Neural cell (in vitro differentiated cells): ENCODE measurements around the gene DHRS12. TPM values are rescaled to one million over a fixed set of nuclear protein-coding genes. Genes with fewer than 3 reads are reported as not detected.

ENCODE experiments used
- H2AFZ ChIP-seq: fragments of 200-600, 300-800 bp; sonication (generic), shearing (Covaris generic); 2 replicates; pipeline ENCODE4 v1.6.0; 2014; ENCODE audit warnings: low read depth, mild to moderate bottlenecking, antibody characterized with exemption, low read length, moderate library complexity
- H3F3A ChIP-seq: fragments of 200-600 bp; shearing (Covaris generic); 2 replicates; pipeline ENCODE4 v1.6.1; 2016; ENCODE audit warnings: mild to moderate bottlenecking, moderate library complexity, mixed read lengths, antibody characterized with exemption, low read length; ENCODE audit not compliant: insufficient read depth, poor library complexity, severe bottlenecking
- H3K27ac ChIP-seq: fragments of 200-600, 300-800 bp; sonication (generic), shearing (Covaris generic); 2 replicates; pipeline ENCODE4 v1.5.1; 2014; ENCODE audit warnings: mild to moderate bottlenecking, low read length, moderate library complexity
- H3K27me3 ChIP-seq: fragments of 300-800, 200-600 bp; sonication (generic), shearing (Covaris generic); 2 replicates; pipeline ENCODE4 v1.6.0; 2014; ENCODE audit warnings: mild to moderate bottlenecking, low read depth, low read length, moderate library complexity; ENCODE audit not compliant: insufficient read depth
- H3K36me3 ChIP-seq: fragments of 300-800, 200-600 bp; sonication (generic), shearing (Covaris generic); 2 replicates; pipeline ENCODE4 v1.5.1; 2014; ENCODE audit warnings: mild to moderate bottlenecking, antibody characterized with exemption, low read length, moderate library complexity; ENCODE audit not compliant: insufficient read depth
- H3K4me2 ChIP-seq: fragments of 300-800, 200-600 bp; sonication (generic), shearing (Covaris generic); 2 replicates; pipeline ENCODE4 v1.6.0; 2014; ENCODE audit warnings: mild to moderate bottlenecking, low read length
- H3K4me3 ChIP-seq: fragments of 300-800, 200-600 bp; sonication (generic), shearing (Covaris generic); 2 replicates; pipeline ENCODE4 v1.5.1; 2014; ENCODE audit warnings: mild to moderate bottlenecking, low read length, moderate library complexity
- H3K79me2 ChIP-seq: fragments of 200-600 bp; shearing (Covaris generic); replicated peaks from 2 replicates; pipeline ENCODE4 v1.6.0; 2014; ENCODE audit warnings: mild to moderate bottlenecking, low read length, moderate library complexity; ENCODE audit not compliant: insufficient read depth
- H3K9ac ChIP-seq: fragments of 300-800, 200-600 bp; sonication (generic), shearing (Covaris generic); 2 replicates; pipeline ENCODE4 v1.6.1; 2016; ENCODE audit warnings: mild to moderate bottlenecking, low read length, mixed read lengths
- H3K9me2 ChIP-seq: fragments of 200-600 bp; shearing (Covaris generic); 2 replicates; pipeline ENCODE4 v1.6.1; 2016; ENCODE audit warnings: mild to moderate bottlenecking, low read length, mixed read lengths; ENCODE audit not compliant: insufficient read depth
- H3K9me3 ChIP-seq: fragments of 200-600, 300-800 bp; sonication (generic), shearing (Covaris generic); 2 replicates; pipeline ENCODE4 v1.6.1; 2016; ENCODE audit warnings: mild to moderate bottlenecking, mixed run types, low read length, moderate library complexity, mixed read lengths
- H4K20me1 ChIP-seq: fragments of 200-600 bp; shearing (Covaris generic); 2 replicates; pipeline ENCODE4 v1.6.1; 2016; ENCODE audit warnings: mild to moderate bottlenecking, mixed run types; ENCODE audit not compliant: insufficient read depth
- CTCF ChIP-seq: fragments of 450-650 bp; IDR thresholded peaks from 2 replicates; pipeline ENCODE4 v1.5.1; 2014; ENCODE audit warnings: antibody characterized with exemption, mild to moderate bottlenecking, moderate library complexity; ENCODE audit not compliant: poor library complexity, severe bottlenecking
- EP300 ChIP-seq: fragments of 450-650 bp; conservative IDR thresholded peaks from 2 replicates; pipeline ENCODE4 v1.6.1; 2014; ENCODE audit warnings: antibody characterized with exemption, mild to moderate bottlenecking, moderate library complexity; ENCODE audit not compliant: poor library complexity, severe bottlenecking
- EZH2 ChIP-seq: fragments of 200-600, 300-800 bp; shearing (Covaris generic), sonication (generic); IDR thresholded peaks from 2 replicates; pipeline ENCODE4 v1.6.1; 2014; ENCODE audit warnings: antibody characterized with exemption, low read length, borderline replicate concordance, mild to moderate bottlenecking; ENCODE audit not compliant: insufficient read depth, poor library complexity, severe bottlenecking
- MXI1 ChIP-seq: fragments of 450-650 bp; conservative IDR thresholded peaks from 2 replicates; pipeline ENCODE4 v1.6.1; 2014; ENCODE audit warnings: antibody characterized with exemption, mild to moderate bottlenecking; ENCODE audit not compliant: poor library complexity, severe bottlenecking
- POLR2AphosphoS5 ChIP-seq: IDR thresholded peaks from 2 replicates; pipeline ENCODE4 v1.6.1; 2012
- RAD21 ChIP-seq: fragments of 450-650 bp; conservative IDR thresholded peaks from 2 replicates; pipeline ENCODE4 v1.6.1; 2014; ENCODE audit warnings: antibody characterized with exemption, mild to moderate bottlenecking, moderate library complexity
- SMC3 ChIP-seq: fragments of 450-650 bp; conservative IDR thresholded peaks from 2 replicates; pipeline ENCODE4 v1.6.1; 2014; ENCODE audit warnings: antibody characterized with exemption, mild to moderate bottlenecking, moderate library complexity; ENCODE audit not compliant: poor library complexity
- TAF1 ChIP-seq: IDR thresholded peaks from 2 replicates; pipeline ENCODE4 v1.6.1; 2012; ENCODE audit warnings: low read depth
- polyA plus RNA-seq: library from polyadenylated mRNA; depleted of rRNA; stranded (reverse); fragments of >200 nt; gene quantifications from 2 replicates; pipeline ENCODE4 v1.2.3, GENCODE V29; 2014
- TF ChIP-seq, protein P1 (sequence below): IDR thresholded peaks from 2 replicates; pipeline ENCODE4 v1.6.1; 2012; ENCODE audit warnings: borderline replicate concordance

DHRS12 gene
- polyA plus RNA-seq, 1 donor from 2014 or later: 4.4 TPM

- Histone ChIP-seq H3K4me3 (no peak overlapping the region), H3K27ac (no peak overlapping the region), H3F3A (no peaks in the 10 kb centered on the region), H2AFZ (no peak overlapping the region), H3K9me3 (no peaks in the 10 kb centered on the region), H3K79me2 (no peaks in the 10 kb centered on the region), H3K27me3 (no peaks in the 10 kb centered on the region), H3K36me3 (no peaks in the 10 kb centered on the region), H3K9ac (no peak overlapping the region), H3K9me2 (no peaks in the 10 kb centered on the region), H3K4me2 (no peak overlapping the region), H4K20me1 (no peaks in the 10 kb centered on the region)
- TF ChIP-seq EP300 (no peak), POLR2AphosphoS5 (no peak), MXI1 (no peak), TAF1 (no peak), SMC3 (no peak), CTCF (no peak)
- TF ChIP-seq, protein P1, sequence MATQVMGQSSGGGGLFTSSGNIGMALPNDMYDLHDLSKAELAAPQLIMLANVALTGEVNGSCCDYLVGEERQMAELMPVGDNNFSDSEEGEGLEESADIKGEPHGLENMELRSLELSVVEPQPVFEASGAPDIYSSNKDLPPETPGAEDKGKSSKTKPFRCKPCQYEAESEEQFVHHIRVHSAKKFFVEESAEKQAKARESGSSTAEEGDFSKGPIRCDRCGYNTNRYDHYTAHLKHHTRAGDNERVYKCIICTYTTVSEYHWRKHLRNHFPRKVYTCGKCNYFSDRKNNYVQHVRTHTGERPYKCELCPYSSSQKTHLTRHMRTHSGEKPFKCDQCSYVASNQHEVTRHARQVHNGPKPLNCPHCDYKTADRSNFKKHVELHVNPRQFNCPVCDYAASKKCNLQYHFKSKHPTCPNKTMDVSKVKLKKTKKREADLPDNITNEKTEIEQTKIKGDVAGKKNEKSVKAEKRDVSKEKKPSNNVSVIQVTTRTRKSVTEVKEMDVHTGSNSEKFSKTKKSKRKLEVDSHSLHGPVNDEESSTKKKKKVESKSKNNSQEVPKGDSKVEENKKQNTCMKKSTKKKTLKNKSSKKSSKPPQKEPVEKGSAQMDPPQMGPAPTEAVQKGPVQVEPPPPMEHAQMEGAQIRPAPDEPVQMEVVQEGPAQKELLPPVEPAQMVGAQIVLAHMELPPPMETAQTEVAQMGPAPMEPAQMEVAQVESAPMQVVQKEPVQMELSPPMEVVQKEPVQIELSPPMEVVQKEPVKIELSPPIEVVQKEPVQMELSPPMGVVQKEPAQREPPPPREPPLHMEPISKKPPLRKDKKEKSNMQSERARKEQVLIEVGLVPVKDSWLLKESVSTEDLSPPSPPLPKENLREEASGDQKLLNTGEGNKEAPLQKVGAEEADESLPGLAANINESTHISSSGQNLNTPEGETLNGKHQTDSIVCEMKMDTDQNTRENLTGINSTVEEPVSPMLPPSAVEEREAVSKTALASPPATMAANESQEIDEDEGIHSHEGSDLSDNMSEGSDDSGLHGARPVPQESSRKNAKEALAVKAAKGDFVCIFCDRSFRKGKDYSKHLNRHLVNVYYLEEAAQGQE: no peak
These were observed 58.7 kb downstream of the DHRS12 start for GRCh38 chr13:51745243-51745642.

DNA sequence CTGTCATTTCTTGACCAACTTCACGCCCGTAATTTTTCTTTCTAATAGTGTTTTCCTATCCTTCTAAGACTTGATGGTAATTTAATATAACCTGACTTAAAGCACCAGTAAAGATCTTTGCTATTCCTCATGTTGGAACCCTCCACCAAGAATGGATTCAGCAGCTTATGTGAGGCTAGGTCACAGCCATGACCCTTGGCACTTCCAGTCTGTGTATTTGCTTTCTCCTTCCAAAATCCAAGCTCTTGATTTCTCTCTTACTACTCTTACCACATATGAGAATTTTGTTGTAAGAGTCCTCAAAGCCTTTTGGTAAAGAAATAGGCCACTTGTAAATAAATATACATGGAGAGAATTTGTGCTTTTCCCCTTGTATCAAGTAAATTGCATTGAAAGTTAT is 61.4 kb downstream of the DHRS12 start:
- Histone ChIP-seq H3K4me3 (no peak overlapping the region), H3K27ac (no peak overlapping the region), H3K27me3 (no peaks in the 10 kb centered on the region), H4K20me1 (no peaks in the 10 kb centered on the region), H3K9me2 (no peaks in the 10 kb centered on the region), H2AFZ (no peak overlapping the region), H3K79me2 (no peaks in the 10 kb centered on the region), H3K9me3 (no peaks in the 10 kb centered on the region), H3K9ac (no peak overlapping the region), H3K4me2 (no peak overlapping the region), H3K36me3 (no peaks in the 10 kb centered on the region), H3F3A (no peaks in the 10 kb centered on the region)
- TF ChIP-seq SMC3 (no peak), TAF1 (no peak), EZH2 (no peak), EP300 (no peak), CTCF (no peak), RAD21 (no peak), MXI1 (no peak), POLR2AphosphoS5 (no peak)
- TF ChIP-seq, protein P1: no peak
